Measurements from ENCODE around the gene INPP5A.
"Not testable (repeated sequence)": the region's sequence is repeated elsewhere in the genome, so short reads cannot be mapped to it uniquely, and the experiment has no call there.

- not testable (repeated sequence) for TF ChIP-seq GLIS3 (CRISPR knock-in tag; IDR thresholded peaks at IDR 0.05); CREB5 (CRISPR knock-in tag; IDR thresholded peaks at IDR 0.05; ENCODE audit: low read depth); ARNTL (CRISPR knock-in tag; IDR thresholded peaks at IDR 0.05; ENCODE audit: borderline replicate concordance, low read depth); ZFP30 (CRISPR knock-in tag; IDR thresholded peaks at IDR 0.05); CSDC2 (CRISPR knock-in tag; IDR thresholded peaks at IDR 0.05); RARB (CRISPR knock-in tag; IDR thresholded peaks at IDR 0.05); CSRNP3 (CRISPR knock-in tag; IDR thresholded peaks at IDR 0.05); PATZ1 (CRISPR knock-in tag; IDR thresholded peaks at IDR 0.05; ENCODE audit: borderline replicate concordance)
Observed at GRCh38 chr10:132792099-132792498, 254.5 kb downstream of the INPP5A start.

Measured in SK-N-SH treated with all-trans-retinoic acid at 6 μM for 48 hours (cell line).